Neural cell (in vitro differentiated cells): ENCODE data around the gene PRKCD. TPM values are rescaled to one million over a fixed set of nuclear protein-coding genes. Genes with fewer than 3 reads are reported as not detected.

Experiments used
- H2AFZ ChIP-seq: fragments of 200-600, 300-800 bp; sonication (generic), shearing (Covaris generic); 2 replicates; pipeline ENCODE4 v1.6.0; 2014; ENCODE audit warnings: low read depth, mild to moderate bottlenecking, antibody characterized with exemption, low read length, moderate library complexity
- H3F3A ChIP-seq: fragments of 200-600 bp; shearing (Covaris generic); 2 replicates; pipeline ENCODE4 v1.6.1; 2016; ENCODE audit warnings: mild to moderate bottlenecking, moderate library complexity, mixed read lengths, antibody characterized with exemption, low read length; ENCODE audit not compliant: insufficient read depth, poor library complexity, severe bottlenecking
- H3K27ac ChIP-seq: fragments of 200-600, 300-800 bp; sonication (generic), shearing (Covaris generic); 2 replicates; pipeline ENCODE4 v1.5.1; 2014; ENCODE audit warnings: mild to moderate bottlenecking, low read length, moderate library complexity
- H3K27me3 ChIP-seq: fragments of 300-800, 200-600 bp; sonication (generic), shearing (Covaris generic); 2 replicates; pipeline ENCODE4 v1.6.0; 2014; ENCODE audit warnings: mild to moderate bottlenecking, low read depth, low read length, moderate library complexity; ENCODE audit not compliant: insufficient read depth
- H3K36me3 ChIP-seq: fragments of 300-800, 200-600 bp; sonication (generic), shearing (Covaris generic); 2 replicates; pipeline ENCODE4 v1.5.1; 2014; ENCODE audit warnings: mild to moderate bottlenecking, antibody characterized with exemption, low read length, moderate library complexity; ENCODE audit not compliant: insufficient read depth
- H3K4me2 ChIP-seq: fragments of 300-800, 200-600 bp; sonication (generic), shearing (Covaris generic); 2 replicates; pipeline ENCODE4 v1.6.0; 2014; ENCODE audit warnings: mild to moderate bottlenecking, low read length
- H3K4me3 ChIP-seq: fragments of 300-800, 200-600 bp; sonication (generic), shearing (Covaris generic); 2 replicates; pipeline ENCODE4 v1.5.1; 2014; ENCODE audit warnings: mild to moderate bottlenecking, low read length, moderate library complexity
- H3K79me2 ChIP-seq: fragments of 200-600 bp; shearing (Covaris generic); replicated peaks from 2 replicates; pipeline ENCODE4 v1.6.0; 2014; ENCODE audit warnings: mild to moderate bottlenecking, low read length, moderate library complexity; ENCODE audit not compliant: insufficient read depth
- H3K9ac ChIP-seq: fragments of 300-800, 200-600 bp; sonication (generic), shearing (Covaris generic); 2 replicates; pipeline ENCODE4 v1.6.1; 2016; ENCODE audit warnings: mild to moderate bottlenecking, low read length, mixed read lengths
- H3K9me2 ChIP-seq: fragments of 200-600 bp; shearing (Covaris generic); 2 replicates; pipeline ENCODE4 v1.6.1; 2016; ENCODE audit warnings: mild to moderate bottlenecking, low read length, mixed read lengths; ENCODE audit not compliant: insufficient read depth
- H3K9me3 ChIP-seq: fragments of 200-600, 300-800 bp; sonication (generic), shearing (Covaris generic); 2 replicates; pipeline ENCODE4 v1.6.1; 2016; ENCODE audit warnings: mild to moderate bottlenecking, mixed run types, low read length, moderate library complexity, mixed read lengths
- H4K20me1 ChIP-seq: fragments of 200-600 bp; shearing (Covaris generic); 2 replicates; pipeline ENCODE4 v1.6.1; 2016; ENCODE audit warnings: mild to moderate bottlenecking, mixed run types; ENCODE audit not compliant: insufficient read depth
- CTCF ChIP-seq: fragments of 450-650 bp; IDR thresholded peaks from 2 replicates; pipeline ENCODE4 v1.5.1; 2014; ENCODE audit warnings: antibody characterized with exemption, mild to moderate bottlenecking, moderate library complexity; ENCODE audit not compliant: poor library complexity, severe bottlenecking
- EP300 ChIP-seq: fragments of 450-650 bp; conservative IDR thresholded peaks from 2 replicates; pipeline ENCODE4 v1.6.1; 2014; ENCODE audit warnings: antibody characterized with exemption, mild to moderate bottlenecking, moderate library complexity; ENCODE audit not compliant: poor library complexity, severe bottlenecking
- EZH2 ChIP-seq: fragments of 200-600, 300-800 bp; shearing (Covaris generic), sonication (generic); IDR thresholded peaks from 2 replicates; pipeline ENCODE4 v1.6.1; 2014; ENCODE audit warnings: antibody characterized with exemption, low read length, borderline replicate concordance, mild to moderate bottlenecking; ENCODE audit not compliant: insufficient read depth, poor library complexity, severe bottlenecking
- MXI1 ChIP-seq: fragments of 450-650 bp; conservative IDR thresholded peaks from 2 replicates; pipeline ENCODE4 v1.6.1; 2014; ENCODE audit warnings: antibody characterized with exemption, mild to moderate bottlenecking; ENCODE audit not compliant: poor library complexity, severe bottlenecking
- POLR2AphosphoS5 ChIP-seq: IDR thresholded peaks from 2 replicates; pipeline ENCODE4 v1.6.1; 2012
- RAD21 ChIP-seq: fragments of 450-650 bp; conservative IDR thresholded peaks from 2 replicates; pipeline ENCODE4 v1.6.1; 2014; ENCODE audit warnings: antibody characterized with exemption, mild to moderate bottlenecking, moderate library complexity
- REST ChIP-seq: IDR thresholded peaks from 2 replicates; pipeline ENCODE4 v1.6.1; 2012; ENCODE audit warnings: borderline replicate concordance
- SMC3 ChIP-seq: fragments of 450-650 bp; conservative IDR thresholded peaks from 2 replicates; pipeline ENCODE4 v1.6.1; 2014; ENCODE audit warnings: antibody characterized with exemption, mild to moderate bottlenecking, moderate library complexity; ENCODE audit not compliant: poor library complexity
- TAF1 ChIP-seq: IDR thresholded peaks from 2 replicates; pipeline ENCODE4 v1.6.1; 2012; ENCODE audit warnings: low read depth
- polyA plus RNA-seq: library from polyadenylated mRNA; depleted of rRNA; stranded (reverse); fragments of >200 nt; gene quantifications from 2 replicates; pipeline ENCODE4 v1.2.3, GENCODE V29; 2014

Gene PRKCD
- polyA plus RNA-seq, 1 donor from 2014 or later = not detected

- TF ChIP-seq CTCF (no peak), EZH2 (no peak)
- no peak overlapping the region for H2AFZ ChIP-seq
- no peaks in the 10 kb centered on the region for H3K9me2 ChIP-seq
- no peak overlapping the region for H3K9ac ChIP-seq
- H3F3A ChIP-seq = no peaks in the 10 kb centered on the region
- no peak overlapping the region for H3K4me2 ChIP-seq
- H3K4me3 ChIP-seq = no peak overlapping the region
- H3K27ac ChIP-seq = no peak overlapping the region
- no peaks in the 10 kb centered on the region for H3K27me3 ChIP-seq
- peaks cover 2% of the 10 kb centered on the region for H3K79me2 ChIP-seq
- H4K20me1 ChIP-seq = no peaks in the 10 kb centered on the region
- H3K9me3 ChIP-seq = no peaks in the 10 kb centered on the region
- H3K36me3 ChIP-seq = no peaks in the 10 kb centered on the region
Measured at GRCh38 chr3:53238886-53239285, 77.9 kb downstream of the PRKCD start.

GRCh38 chr3:53239800-53240199 lies 78.8 kb downstream of the PRKCD start:
- Histone ChIP-seq H3F3A (no peaks in the 10 kb centered on the region), H3K9me2 (no peaks in the 10 kb centered on the region), H3K36me3 (no peaks in the 10 kb centered on the region), H3K9me3 (no peaks in the 10 kb centered on the region), H4K20me1 (no peaks in the 10 kb centered on the region), H3K4me3 (no peak overlapping the region), H3K27me3 (no peaks in the 10 kb centered on the region), H3K79me2 (peaks cover 2% of the 10 kb centered on the region), H3K4me2 (no peak overlapping the region), H3K9ac (no peak overlapping the region), H2AFZ (no peak overlapping the region), H3K27ac (no peak overlapping the region)
- no peak for TF ChIP-seq POLR2AphosphoS5
- TF ChIP-seq TAF1 = no peak
- TF ChIP-seq REST = no peak
- no peak for TF ChIP-seq SMC3
- TF ChIP-seq RAD21 = no peak
- TF ChIP-seq EP300 = no peak
- no peak for TF ChIP-seq CTCF
- TF ChIP-seq EZH2 = no peak
- TF ChIP-seq MXI1 = no peak
